ENCODE results near the gene RBPJL. TPM values are rescaled to one million over a fixed set of nuclear protein-coding genes. Genes with fewer than 3 reads are reported as not detected.

Gene RBPJL
- total and polyA plus RNA-seq, 4 donors: not detected

- TF ChIP-seq YY1 (IDR thresholded peaks at IDR 0.05): peak; percentile 45
- TF ChIP-seq, protein P1, sequence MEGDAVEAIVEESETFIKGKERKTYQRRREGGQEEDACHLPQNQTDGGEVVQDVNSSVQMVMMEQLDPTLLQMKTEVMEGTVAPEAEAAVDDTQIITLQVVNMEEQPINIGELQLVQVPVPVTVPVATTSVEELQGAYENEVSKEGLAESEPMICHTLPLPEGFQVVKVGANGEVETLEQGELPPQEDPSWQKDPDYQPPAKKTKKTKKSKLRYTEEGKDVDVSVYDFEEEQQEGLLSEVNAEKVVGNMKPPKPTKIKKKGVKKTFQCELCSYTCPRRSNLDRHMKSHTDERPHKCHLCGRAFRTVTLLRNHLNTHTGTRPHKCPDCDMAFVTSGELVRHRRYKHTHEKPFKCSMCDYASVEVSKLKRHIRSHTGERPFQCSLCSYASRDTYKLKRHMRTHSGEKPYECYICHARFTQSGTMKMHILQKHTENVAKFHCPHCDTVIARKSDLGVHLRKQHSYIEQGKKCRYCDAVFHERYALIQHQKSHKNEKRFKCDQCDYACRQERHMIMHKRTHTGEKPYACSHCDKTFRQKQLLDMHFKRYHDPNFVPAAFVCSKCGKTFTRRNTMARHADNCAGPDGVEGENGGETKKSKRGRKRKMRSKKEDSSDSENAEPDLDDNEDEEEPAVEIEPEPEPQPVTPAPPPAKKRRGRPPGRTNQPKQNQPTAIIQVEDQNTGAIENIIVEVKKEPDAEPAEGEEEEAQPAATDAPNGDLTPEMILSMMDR (IDR thresholded peaks at IDR 0.05; ENCODE audit: low read depth, low read length, missing input control): no peak
- peak in 1 of 2 donors; percentile 5 for TF ChIP-seq RAD21 (IDR thresholded peaks at IDR 0.05)
- TF ChIP-seq, protein P2, sequence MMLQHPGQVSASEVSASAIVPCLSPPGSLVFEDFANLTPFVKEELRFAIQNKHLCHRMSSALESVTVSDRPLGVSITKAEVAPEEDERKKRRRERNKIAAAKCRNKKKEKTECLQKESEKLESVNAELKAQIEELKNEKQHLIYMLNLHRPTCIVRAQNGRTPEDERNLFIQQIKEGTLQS (IDR thresholded peaks at IDR 0.05): peak; percentile 7
- TF ChIP-seq, protein P3, sequence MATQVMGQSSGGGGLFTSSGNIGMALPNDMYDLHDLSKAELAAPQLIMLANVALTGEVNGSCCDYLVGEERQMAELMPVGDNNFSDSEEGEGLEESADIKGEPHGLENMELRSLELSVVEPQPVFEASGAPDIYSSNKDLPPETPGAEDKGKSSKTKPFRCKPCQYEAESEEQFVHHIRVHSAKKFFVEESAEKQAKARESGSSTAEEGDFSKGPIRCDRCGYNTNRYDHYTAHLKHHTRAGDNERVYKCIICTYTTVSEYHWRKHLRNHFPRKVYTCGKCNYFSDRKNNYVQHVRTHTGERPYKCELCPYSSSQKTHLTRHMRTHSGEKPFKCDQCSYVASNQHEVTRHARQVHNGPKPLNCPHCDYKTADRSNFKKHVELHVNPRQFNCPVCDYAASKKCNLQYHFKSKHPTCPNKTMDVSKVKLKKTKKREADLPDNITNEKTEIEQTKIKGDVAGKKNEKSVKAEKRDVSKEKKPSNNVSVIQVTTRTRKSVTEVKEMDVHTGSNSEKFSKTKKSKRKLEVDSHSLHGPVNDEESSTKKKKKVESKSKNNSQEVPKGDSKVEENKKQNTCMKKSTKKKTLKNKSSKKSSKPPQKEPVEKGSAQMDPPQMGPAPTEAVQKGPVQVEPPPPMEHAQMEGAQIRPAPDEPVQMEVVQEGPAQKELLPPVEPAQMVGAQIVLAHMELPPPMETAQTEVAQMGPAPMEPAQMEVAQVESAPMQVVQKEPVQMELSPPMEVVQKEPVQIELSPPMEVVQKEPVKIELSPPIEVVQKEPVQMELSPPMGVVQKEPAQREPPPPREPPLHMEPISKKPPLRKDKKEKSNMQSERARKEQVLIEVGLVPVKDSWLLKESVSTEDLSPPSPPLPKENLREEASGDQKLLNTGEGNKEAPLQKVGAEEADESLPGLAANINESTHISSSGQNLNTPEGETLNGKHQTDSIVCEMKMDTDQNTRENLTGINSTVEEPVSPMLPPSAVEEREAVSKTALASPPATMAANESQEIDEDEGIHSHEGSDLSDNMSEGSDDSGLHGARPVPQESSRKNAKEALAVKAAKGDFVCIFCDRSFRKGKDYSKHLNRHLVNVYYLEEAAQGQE (IDR thresholded peaks at IDR 0.05): peak; percentile 54
- TF ChIP-seq FOXA1 (IDR thresholded peaks at IDR 0.05): no peak
- TF ChIP-seq, protein P4, sequence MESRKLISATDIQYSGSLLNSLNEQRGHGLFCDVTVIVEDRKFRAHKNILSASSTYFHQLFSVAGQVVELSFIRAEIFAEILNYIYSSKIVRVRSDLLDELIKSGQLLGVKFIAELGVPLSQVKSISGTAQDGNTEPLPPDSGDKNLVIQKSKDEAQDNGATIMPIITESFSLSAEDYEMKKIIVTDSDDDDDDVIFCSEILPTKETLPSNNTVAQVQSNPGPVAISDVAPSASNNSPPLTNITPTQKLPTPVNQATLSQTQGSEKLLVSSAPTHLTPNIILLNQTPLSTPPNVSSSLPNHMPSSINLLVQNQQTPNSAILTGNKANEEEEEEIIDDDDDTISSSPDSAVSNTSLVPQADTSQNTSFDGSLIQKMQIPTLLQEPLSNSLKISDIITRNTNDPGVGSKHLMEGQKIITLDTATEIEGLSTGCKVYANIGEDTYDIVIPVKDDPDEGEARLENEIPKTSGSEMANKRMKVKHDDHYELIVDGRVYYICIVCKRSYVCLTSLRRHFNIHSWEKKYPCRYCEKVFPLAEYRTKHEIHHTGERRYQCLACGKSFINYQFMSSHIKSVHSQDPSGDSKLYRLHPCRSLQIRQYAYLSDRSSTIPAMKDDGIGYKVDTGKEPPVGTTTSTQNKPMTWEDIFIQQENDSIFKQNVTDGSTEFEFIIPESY (IDR thresholded peaks at IDR 0.05): no peak
- no peak for TF ChIP-seq NR2F2 (IDR thresholded peaks at IDR 0.05)
- no peak for TF ChIP-seq GABPA (IDR thresholded peaks at IDR 0.05 in 1 of 2, conservative IDR thresholded peaks at IDR 0.05 in 1 of 2)
- TF ChIP-seq SP1 (IDR thresholded peaks at IDR 0.05): peak; percentile 17
- peak in 1 of 2 donors; percentile 61 for TF ChIP-seq HNF4A (conservative IDR thresholded peaks at IDR 0.05)
- peak; percentile 39 to 45 for TF ChIP-seq RXRA (IDR thresholded peaks at IDR 0.05)
- TF ChIP-seq EGR1 (IDR thresholded peaks at IDR 0.05; ENCODE audit: low read depth in 2 of 2): no peak
- TF ChIP-seq TAF1 (conservative IDR thresholded peaks at IDR 0.05): peak; percentile 70
- peak in 1 of 2 donors; percentile 61 for TF ChIP-seq JUND (IDR thresholded peaks at IDR 0.05)
- no peak for TF ChIP-seq FOXA2 (IDR thresholded peaks at IDR 0.05)
- no peak for TF ChIP-seq MAX (IDR thresholded peaks at IDR 0.05)
- TF ChIP-seq HNF4G (IDR thresholded peaks at IDR 0.05): no peak
- H3K9me3 ChIP-seq (ENCODE audit: control insufficient read depth in 4 of 4, low read length in 3 of 4): no peaks in the 10 kb centered on the region
- 33% methylated on average over 9 of the region's 9 CpGs for WGBS
- peak overlapping the region; percentile 80 to 96 (median 88) for H3K4me3 ChIP-seq (ENCODE audit: low read depth in 1 of 3, low read length in 3 of 3)
- H3K9ac ChIP-seq (ENCODE audit: low read depth in 1 of 2, low read length in 2 of 2): peak overlapping the region; percentile 57 to 99
- peaks cover 8 to 45% (median 15%) of the 10 kb centered on the region in 4 donors for H3K4me1 ChIP-seq (ENCODE audit: control insufficient read depth in 4 of 4, insufficient read depth in 4 of 4, low read length in 3 of 4)
- H3K27ac ChIP-seq (ENCODE audit: low read depth in 1 of 2, low read length in 2 of 2): peak overlapping the region; percentile 81 to 97
- DNase-seq (ENCODE audit: low spot score): no peak
- H3K27me3 ChIP-seq (ENCODE audit: control insufficient read depth in 4 of 4, insufficient read depth in 4 of 4, low read length in 3 of 4): no peaks in the 10 kb centered on the region
- peaks cover 0 to 7% (median 0%) of the 10 kb centered on the region in 4 donors for H3K36me3 ChIP-seq (ENCODE audit: control insufficient read depth in 4 of 4, insufficient read depth in 3 of 4, low read depth in 1 of 4, low read length in 3 of 4)
These were observed 38.7 kb downstream of the RBPJL start for GRCh38 chr20:45345104-45345936.
